T-helper 1 cell (primary cell): ENCODE results near the gene CPA2.
A peak's percentile ranks its signal among the peaks of the same experiment; 100 is the strongest.

ENCODE experiments used
- DNase-seq, 5 donors: peaks; one replicate each; pipeline ENCODE4 v3.0.0-alpha.2; 2012 to 2020

CPA2 gene

DNA sequence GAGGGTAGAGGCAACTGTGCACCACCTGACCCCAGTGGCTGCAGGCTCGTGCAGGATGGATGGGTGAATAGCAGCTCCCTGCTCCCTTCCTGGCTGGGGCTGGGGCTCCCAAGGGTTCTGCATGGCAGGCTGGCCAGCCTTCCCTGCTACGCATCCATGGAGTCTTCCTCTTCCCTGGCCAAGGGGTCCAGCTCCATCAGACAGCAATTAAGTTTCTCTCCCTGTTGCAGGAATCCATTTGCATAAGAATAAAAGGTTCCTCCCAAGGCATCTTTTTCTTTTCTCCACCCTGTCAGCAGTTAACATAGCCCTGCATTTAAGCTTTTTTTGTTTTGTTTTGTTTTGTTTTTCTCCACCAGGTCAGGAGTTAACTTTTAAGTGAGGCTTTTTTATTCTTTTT lies 10.0 kb upstream of the CPA2 start:
- DNase-seq: no peak

DNA sequence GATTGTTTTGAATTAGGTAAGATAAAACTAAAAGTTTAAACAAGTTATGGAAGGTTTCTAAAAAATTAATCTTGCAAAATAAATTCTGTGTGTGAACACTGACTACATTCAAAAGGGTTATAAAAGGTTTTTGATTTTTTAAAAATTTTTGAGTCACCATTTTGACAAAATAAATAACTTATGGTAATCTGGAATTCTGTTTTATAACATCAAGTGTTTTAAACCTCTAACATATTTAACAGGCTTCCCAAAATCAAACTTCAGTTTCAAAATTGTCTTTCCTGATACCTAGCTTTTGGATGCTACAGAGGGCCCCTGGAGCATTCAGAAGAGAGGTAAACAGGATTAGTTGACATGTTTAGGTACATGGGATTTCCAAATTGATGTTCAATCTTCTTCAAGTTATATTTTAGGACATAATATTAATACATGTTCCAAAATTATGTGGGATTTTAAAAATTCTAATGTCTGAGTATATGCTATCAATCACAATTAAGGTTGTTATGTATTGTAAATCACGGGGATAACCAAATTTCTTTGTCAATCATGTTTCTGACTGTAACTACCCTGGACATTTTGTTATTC lies 8.1 kb upstream of the CPA2 start:
- no peak for DNase-seq

DNA sequence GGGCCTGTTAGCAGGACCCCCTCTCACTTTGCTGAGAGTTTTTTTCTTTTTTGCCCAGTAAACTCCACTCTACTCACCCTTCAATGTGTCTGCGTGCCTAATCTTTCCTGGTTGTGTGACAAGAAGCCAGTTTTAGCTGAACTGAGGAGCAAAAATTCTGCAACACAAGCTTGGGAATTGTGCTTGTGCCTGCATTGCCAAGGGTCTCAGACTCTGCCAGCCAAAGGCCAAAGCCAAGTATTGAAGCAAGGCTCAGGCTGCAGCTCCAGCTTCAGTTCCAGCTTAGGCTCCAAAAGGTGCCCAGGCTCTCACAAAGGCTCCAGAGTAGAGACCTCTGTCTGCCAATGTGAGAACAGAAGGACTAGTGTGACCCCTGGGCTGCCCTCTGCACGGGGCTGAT lies 4.2 kb upstream of the CPA2 start:
- no peak for DNase-seq

DNA sequence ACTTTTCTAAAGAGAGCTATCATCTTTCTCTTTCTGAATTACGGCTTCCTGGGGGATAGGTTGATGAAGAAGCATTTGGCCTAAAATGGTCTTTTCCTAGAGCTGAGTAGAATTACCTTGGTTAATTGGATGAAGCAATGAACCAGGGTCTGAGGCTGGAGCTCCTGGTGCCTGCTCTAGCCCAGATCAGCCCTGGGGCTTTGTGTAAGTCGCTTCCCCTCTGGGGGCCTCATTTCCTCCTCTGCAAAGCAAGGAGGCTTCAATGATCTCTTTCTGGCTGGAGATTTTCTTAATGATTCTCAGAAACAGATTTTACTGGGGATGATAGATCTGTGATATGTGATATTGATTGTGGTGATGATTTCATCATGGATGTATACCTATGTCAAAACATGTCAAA lies 3.5 kb upstream of the CPA2 start:
- DNase-seq: no peak

DNA sequence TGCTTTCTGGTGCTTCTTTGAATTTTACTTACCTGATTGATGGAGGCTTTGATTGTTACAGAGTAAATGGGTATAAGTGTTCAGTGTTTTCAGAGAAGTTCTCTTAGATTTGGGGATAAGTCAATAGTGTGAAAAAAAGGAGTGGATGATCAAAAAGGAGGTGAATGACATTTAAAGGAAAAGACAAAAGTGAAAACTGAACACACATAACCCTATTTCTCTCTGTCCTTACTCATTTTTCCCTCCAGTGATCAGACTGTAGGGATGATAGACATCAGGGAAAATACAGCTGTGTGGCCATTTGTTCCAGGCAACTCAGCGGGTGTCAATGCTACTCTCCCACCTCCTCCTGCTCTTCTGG lies 278 bp downstream of the CPA2 start:
- DNase-seq: no peak

DNA sequence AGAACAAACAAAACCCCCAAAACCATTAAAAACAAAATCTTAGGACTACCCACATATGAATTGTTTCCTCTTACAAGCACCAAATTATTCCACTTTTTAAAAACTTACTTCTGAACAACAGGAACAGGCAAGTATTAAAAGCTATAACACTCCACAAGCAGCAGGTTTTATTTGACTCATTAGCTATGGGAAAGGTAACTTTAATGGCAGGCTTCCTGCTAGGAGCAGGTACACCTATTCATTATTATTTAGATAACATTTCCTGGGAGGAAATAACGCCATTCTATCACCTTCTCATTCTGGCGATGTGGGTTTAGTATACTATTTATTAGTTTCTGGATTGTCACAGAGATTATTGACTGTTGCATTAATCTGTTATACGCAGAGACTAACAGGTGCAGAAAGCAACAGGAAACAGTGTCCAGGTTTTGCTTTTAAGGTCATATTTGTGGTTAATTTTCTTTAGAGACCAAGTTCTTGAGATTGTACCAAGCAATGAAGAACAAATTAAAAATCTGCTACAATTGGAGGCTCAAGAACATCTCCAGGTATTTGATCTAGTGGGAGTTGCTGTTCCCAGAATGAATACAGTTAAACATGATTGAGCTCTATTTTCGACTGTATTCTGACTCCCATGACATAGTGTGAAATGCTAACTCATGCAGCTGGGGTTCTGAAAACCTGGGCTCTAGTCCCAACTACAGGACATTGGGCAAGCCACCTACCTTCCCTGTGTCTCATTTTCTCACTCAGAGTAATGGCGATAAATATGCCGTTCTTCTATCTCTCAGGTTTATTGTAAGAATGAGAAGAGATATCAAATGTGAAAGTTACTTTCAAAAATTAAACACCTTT lies 2.0 kb downstream of the CPA2 start:
- DNase-seq: no peak

DNA sequence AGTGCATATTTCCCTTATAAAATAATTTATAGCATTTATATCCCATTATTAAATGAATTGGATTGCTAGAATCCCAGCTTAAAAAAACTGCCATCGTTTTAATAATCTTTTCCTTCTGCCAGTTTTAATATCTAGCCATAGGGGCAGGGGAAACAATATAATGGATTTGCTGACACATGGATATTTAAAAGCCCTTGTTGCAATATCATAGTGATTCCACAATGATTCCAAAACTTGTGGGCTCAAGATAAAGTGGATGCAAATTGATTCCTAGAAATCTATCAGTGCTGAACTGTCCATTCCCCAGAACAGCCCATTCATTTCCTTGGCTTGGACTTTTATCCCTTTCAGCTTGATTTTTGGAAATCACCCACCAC lies 2.6 kb downstream of the CPA2 start:
- DNase-seq: no peak

DNA sequence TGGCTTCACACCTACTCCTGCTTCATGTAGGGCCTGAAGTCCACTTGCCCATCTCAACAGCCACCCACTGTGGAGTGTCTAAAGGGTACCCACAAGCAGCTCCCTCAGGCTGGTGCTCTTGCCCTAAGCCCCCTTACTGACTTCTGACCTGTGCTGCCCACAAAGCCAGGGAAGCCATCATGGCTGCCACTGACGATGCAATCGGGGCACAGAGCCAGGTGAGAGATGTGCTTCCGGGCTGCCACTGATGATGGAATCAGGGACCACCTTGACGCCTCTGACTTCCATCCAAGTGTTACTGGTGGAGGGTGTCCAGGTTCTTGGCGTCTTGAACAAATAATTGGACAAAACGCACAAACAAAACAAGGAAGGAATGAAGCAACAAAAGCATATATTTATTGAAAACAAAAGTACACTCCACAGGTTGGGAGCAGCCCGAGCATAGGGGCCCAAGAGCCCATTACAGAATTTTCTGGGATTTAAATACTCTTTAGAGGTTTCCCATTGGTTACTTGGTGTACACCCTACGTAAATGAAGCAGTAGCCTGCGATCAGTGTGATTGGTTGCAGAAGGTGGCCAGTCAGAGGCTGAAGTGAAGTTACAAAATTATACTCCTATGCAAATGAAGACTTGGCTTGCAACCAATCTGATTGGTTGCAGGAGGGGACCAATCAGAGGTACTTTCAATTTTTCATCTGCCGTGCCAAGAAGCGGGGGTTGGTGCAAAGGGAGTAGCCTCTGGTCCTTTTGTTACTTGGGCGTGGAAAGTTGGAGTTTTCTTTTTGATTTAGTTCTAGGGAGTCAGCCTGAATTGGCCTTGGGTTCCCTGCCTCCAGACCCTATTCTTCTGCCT lies 4.5 kb downstream of the CPA2 start:
- DNase-seq: no peak

DNA sequence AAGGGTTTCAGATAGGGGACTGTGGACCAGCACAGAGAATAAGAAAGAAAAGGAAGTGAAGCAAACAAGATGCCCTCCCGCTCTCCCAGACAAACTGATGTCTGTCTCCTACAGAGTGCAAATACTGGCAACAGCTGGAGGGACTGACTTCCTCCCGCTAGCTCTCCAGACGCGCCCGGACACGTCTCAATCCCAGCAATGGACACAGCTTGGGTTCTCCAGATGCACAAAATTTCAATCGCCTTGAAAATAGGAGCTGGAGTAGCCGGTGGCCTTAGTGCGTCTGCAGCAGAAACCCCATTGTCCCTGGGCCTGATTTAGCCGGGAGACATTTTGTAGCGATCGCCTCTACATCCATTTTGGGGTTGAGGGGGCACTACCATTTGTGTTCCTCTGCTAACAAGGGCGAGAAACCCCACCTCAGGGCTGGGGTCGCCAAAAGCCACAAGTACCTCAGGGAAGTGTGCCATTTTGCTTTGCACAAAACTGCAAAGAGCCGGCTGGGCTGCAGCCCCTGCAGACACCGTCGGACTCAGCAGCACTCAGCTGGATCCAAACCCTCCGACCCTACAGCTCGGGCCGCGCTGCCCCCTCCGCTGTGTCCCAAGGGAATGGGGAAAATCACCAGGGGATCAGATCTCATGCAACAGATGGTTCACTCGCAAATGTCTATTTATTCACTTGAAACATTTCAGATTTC lies 5.9 kb downstream of the CPA2 start:
- DNase-seq: no peak

DNA sequence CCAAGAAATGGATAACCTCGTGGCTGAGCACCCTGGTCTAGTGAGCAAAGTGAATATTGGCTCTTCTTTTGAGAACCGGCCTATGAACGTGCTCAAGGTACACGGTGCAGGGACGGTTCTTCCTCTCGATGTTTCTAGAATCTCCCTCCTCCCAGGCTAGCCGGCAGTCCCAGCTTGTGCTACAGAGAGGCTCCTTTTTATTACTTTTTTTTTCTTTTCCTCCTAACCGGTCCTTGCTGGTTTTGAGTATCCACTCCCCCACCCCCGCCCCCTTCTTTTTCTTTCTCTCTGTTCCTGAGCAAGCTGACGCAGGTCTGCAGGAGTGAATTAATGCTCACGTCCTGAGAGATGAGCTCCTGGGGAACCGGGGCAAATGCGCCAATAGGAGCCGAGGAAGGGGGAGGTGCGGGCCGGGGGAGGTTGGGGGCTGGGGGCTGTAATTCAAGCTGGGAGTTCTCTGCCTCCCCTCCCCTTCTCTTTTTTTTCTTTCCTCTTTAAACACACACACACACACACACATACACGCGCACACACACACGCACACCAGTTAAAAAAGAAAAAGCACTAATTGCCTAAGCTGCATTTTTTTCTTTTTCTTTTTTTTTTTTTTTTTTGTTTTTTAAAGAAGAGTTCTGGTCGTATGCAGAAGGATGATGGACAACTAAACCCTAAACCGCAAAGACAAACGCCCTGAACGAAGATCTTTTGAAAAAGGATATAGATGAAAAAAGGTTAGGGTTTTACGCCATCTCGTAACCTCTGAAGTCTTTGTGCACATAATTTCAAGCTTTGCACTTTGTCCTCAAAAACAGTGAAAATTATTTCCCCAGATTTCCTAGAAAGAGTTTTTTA lies 6.6 kb downstream of the CPA2 start:
- no peak for DNase-seq

DNA sequence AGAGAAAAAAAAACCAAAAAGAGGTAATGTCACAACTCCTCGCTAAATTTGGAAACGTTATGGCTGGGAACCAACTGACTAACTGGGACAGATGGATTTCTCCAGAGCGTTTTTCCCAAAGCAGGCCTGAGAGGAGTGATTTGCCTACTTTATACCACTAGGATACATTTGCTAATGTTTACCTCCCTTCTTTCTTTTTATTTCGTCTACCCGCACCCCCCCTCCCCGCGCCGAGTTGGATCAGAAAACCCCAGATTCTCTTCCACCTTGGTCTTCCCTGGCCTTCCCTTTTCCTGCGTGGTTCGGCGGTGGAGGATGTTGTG lies 7.2 kb downstream of the CPA2 start:
- DNase-seq: no peak

DNA sequence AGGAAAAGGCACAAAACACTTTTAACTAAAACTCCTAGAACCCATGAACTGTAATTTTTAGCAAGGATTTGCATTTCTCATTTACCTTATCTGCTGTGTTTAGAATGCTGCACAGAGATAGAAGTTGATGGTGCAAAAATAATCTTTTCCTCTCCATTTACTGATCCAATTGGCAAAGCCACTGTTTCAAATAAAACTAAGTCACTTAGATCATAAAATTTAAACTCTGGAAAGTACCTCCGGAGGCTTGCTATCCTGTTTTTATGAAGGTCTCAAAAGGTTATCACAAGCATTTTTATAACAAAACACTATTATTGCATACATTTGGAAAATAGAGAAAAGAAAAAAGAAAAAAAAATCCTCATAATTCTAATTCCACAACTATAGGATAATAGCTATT lies 7.6 kb downstream of the CPA2 start:
- no peak for DNase-seq

DNA sequence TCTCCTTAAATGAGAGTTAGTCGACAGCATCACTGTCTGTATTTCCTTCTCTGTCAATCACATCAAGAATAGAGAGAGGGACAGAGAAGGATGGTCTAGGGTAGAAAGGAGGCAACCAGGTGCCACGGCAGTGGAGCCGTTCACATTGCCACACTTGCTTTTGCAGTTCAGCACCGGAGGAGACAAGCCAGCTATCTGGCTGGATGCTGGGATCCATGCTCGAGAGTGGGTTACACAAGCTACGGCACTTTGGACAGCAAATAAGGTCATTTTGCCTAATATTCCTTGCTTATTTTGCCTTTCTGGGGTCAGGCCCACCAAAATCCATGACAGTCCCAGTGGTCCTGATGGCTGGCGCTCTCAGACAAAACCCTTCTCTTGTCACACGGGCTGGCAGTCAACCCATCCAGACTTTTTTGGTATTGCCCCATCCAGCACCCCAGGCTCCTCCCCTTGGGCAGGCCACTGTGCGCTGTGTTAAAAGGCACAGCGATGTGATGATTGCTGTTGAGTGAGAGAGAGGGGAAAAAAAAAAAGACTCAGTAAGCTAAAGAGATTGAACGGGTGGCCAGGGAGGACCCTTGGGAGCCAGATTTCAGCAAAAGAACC lies 8.4 kb downstream of the CPA2 start:
- DNase-seq: no peak

DNA sequence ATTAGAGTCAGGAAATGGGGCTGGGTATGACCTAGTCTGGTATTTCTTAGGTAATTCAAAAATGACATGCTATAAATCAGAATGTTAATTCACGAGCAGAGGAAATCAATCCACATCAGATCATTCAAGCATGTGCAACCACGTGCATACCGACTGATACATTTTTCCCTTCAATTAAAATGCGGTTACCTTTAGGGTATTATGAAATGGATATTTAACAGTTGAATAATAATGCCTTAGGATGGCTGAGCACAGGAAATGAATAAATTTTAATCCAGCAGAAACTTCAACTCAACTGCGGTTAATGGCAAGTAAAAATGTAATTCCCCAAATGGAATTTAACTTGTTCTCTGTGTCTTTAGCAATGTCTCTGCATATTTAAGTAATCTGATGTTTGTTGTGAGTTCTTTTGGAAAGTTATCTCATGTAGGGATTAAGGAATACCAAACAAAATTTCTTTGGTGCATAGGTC lies 9.2 kb downstream of the CPA2 start:
- DNase-seq: no peak

DNA sequence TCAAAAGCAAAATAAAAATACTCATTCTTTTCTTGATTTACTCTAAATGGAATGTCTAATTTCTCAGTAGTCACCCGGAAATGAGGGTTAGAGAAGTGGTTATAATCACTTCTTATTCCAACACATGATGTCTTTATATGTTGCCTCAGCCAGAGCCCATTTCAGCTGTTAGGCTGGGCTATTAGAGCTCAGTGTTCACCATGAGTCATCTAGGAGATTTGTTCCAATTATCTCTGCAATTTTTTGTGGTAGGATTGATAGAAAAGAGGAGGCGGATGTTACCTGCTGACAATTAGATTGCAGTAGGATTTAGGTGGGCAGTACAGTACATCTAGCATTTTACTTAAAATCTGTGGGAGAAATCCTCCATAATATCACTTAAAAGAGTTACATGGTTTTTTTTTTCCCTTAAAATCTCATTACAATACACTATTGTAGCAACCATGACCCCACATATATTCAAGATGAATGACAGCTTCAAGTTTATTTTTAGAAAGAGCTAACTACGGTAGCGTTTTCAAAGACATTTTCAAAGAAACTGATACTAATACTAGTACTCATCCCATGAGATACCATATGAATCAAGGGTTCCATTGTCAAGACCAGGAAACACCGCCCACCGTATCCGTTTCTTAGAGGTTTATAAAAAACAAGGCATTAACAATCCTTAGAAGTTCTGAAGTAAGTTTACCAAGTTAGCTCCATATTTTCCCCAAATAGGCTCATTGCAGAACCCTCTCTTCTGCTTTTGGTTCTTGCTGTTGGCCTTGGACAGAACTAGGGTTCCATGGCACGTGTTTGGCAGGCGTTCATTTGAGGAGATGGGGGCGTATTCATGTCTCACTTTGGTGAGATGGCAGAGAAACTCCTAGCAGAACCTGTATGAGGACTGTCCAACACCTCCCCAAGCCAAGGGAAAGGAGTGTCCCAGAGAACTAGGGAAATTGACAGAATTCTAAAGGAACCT lies 10.4 kb downstream of the CPA2 start:
- peak in 1 of 5 donors; percentile 18 for DNase-seq

DNA sequence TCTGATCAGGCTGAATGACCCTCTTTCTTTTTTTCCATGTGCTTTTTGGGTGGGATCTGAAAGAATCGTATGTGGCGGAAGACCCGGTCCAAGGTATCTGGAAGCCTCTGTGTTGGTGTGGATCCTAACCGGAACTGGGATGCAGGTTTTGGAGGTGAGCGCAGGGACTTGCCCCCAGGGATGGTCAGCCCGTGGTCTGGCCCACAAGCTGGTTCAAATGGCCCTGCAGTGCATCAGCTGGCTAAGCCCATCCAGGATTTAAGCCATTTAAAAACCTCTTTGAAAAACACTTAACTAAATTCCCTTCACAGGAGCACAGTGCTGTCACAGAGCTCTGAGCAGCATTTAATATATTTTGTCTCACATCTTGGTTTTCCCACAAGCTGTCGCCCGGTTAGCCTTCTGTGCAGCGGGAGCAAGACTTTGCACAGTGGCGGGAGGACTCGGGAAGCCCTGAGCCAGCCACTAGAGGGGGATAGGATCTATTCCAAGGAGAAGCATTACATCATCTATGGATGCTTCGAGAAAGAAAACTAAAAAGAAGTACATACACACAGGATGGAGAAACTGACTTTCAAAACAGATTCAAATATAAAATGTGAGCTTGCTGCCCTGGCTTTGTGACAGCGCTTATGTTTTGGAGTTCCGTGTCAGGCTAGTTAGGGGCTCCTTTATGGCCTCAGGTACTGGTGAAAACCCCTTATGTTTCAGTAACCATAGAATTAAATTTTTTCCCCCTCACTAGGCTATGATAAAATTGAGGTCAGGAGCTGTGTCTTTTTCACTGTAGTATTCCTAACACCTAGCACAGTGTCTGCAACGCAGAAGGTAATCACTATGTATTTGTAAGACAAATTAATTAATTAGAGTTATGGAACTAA lies 11.3 kb downstream of the CPA2 start:
- DNase-seq: no peak

DNA sequence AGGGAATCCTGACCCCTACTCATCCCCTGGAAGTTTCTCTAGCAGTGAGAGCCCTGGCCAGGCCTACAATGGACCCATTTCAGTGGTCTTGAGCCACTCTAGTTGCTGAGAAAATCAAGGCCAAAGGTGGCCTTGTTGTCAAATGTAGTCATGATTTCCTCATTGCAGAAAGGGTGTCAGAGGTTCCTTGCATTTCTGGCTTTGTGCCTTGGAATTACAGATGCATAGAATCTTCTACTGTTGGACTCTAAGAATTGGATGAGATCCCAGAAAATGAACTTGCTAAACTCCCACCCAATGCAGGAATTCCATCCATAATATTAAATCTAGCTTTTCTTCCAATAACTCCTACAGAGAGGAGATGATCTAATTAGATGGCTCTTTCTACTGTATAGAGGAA lies 12.2 kb downstream of the CPA2 start:
- no peak for DNase-seq

DNA sequence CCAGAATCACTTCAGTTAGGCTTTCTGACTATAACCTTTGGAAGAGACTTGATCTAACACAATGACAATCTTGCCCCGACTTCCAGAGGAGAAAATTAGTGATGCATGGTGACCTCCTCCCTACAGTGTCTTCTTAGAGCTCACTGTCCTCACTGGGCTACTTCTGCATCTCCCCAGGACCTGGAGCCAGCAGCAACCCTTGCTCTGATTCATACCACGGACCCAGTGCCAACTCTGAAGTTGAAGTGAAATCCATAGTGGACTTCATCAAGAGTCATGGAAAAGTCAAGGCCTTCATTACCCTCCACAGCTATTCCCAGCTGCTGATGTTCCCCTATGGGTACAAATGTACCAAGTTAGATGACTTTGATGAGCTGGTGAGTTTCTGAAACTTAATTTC lies 12.6 kb downstream of the CPA2 start:
- DNase-seq: no peak

DNA sequence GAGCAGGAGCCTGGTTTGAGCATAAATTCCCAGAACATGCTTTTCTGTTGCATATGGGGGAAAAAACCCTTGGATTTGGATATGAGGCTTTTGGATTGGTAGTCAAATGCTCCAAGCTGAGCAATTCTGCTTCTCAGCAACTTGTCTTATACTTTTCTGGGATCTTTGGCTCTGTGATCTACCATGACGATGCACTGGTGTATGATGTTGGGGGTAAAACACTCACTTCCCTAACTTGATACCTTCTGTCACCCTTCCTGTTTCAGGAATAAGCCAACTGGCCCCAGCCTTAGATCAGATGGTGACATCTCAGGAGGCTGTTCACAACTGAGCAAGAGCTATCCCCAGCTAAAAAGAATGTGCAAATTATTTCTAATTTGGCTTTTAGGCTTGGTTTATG lies 13.2 kb downstream of the CPA2 start:
- no peak for DNase-seq

DNA sequence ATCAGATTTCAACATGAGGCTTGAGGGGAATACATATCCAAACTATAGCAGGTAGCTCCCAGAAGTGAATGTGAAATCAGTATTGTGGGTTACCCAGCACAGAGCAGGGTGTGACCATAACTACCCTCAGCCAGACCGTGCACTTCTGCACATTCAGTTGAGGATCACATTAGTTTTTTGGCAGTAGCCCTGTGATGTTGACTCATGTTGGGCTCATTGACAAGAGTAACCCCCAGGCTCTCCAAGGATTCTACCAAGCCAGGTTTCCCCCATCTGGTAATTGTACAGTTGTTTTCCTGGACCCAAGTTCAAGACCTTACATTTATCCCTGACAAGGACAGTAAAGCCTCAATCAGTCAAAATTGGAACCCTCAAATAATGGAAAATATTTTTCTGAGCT lies 14.6 kb downstream of the CPA2 start:
- DNase-seq: no peak
